GM18498 (cell line): ENCODE data around the gene DCTN3.
A peak's percentile ranks its signal among the peaks of the same experiment; 100 is the strongest.

Experiments used
- ATAC-seq: cut with Tn5 transposase; IDR thresholded peaks from one replicate; pipeline ENCODE4 v1.9.1; 2021; ENCODE audit warnings: mild to moderate bottlenecking, moderate library complexity; ENCODE audit not compliant: unreplicated experiment

DCTN3 gene

DNA sequence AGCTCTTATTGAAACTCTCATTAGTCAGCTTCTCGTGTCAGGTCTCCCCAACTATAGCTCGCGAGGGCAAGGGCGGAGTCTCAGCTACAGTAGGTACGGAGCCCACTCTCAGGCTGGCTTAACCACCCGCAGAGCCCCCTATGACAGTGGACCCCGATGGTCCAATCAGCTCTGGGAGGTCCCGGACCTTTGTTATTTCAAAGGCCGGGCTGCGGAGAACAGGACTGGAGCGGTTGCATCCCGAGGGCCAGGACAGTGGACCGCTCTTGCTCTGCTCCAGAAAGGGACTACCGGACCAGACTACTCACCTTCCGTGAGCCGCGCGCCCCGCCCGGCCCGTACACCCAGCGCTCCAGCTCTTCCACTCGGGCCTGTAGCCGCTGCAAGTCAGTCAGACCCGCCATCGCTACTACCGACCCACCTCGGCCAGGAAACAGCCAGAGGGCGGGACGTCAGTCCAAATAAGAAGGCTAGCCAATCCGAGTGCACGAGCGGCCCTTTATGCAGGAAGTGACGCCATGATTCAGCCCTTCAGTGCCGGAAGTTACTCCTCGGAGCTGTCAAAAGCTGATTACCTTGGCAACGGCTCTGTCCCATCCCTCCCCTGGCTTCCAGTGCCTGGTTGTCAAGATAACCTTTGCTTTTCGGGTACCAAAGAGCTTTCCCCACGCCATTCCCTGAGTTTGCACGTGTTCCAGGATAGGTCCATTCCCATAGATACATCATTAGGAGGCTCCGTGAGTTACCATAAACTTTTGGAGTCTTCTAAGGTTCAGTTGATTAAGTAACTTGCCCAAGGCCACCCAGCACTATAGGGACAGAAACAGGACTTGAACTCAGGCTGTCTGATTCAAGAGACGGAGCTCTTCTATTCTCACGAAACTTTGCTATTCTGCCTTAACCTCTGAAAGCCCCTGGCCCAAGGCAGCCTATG, at the start of gene DCTN3:
DCTN3 (minus strand) TSS at position 435 of the 934 bp plus-strand sequence; CDS start at position 404, 31 bp downstream.
- ATAC-seq = peak; percentile 98

DNA sequence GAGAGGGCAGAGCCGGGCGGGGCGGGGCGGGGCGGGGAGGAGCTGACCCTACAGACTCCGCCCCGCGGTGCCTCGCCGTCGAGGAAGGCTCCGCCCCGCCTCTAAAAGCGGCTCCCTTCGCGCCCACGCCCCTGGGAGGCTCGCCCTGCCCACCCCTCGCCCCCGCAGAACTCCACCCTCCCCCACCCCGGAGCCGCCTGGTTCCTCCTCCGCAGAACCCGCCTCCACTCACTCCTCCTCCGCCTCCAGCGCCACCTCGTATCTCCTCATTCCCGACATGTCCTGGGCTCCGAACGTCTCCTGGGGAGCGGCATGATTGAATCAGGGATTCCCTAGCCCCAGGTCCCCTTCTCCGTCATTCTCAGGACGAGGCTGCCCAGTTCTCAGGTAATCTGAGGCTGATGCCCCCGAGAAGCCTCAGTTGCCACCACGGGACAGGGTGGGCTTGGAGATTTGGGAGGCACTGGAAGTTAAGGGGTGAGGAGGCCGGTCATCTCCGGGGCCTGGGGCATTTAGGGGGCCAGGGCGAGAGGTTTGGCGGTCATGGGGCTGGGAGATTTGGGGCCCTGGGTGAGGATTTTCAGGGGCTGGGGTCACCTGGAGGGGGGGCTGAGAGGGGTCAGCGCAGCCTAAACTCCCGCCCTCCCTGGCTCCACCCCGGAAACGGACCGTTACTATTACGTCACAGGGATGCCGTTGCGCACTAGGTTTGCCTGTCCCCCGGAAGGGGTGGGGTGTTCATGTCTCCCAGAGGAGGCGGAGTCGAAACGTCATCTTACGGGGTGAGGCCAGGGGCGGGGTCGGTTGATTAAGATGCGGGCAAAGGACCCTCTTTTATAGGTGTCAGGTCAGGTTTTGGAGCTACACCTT, 45.3 kb upstream of the DCTN3 start:
- ATAC-seq = peak; percentile 74

DNA sequence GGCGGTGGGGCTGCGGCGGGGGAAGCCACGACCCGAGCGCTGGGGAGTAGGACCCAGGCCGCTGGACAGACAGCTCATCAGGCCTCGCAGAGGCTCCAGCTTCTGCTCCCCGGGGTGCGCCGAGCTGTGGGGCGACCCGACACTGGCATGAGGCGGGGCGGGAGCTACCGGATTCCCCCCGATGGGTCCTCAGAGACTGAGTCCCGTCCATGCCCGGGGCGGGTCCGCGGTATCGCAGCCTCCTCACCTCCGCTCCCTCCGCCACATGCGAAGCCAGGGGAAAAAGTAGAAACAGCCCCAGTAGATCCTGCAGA, 44.7 kb upstream of the DCTN3 start:
- ATAC-seq = peak; percentile 25

DNA sequence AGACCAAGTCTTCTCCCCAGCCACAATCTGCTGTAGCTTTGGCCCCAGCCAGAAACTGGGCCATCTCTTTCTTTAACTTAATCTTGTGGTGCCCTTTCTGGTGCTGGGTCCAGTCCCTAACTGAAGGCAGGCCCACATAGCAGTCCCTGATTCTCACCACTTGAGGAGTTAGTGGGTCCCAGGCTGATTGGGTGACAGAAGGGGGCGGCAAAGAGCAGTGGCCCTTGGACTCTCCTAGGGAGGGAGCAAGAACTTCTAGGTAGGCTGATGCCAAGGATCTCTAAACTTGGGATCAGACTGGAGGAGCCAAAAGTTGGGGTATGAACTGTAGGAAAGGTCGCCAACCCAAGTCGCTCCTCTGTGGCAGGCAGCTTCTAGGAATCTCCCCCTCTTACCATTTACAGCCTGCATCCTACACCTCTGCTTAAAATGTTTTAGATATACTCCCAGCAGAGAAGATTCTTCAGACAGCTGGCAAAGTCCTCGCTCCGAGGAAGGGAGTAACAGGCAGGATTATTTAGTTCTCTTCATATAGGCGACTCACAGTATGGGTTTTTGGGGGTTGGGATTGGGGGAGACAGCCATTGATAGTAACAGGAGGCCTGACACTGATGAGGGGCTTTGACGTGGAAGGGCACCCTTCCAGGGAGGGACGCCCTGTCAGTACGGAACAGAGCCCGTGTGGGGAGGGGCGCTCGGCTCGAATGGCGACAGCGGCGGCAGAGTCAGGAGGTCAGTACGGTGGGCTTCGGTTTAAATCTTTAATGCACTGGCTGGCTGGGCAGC, 44.2 kb upstream of the DCTN3 start:
- ATAC-seq = peak; percentile 59

DNA sequence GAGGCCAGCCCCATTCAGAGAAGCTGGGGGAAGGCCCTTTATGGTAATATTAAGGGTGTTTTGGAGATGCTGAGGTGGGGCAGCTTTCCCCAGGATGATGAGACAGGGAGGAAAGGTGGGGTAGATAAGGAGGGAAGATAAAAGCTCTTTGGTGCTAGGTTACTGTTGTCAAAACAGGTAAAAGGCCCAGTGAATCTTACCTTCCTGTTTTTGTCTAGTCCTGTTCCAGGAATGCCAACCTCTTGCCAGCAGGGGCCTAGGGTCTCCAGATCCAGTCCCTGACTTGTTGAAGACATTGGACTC, 43.0 kb upstream of the DCTN3 start:
- ATAC-seq = no peak

DNA sequence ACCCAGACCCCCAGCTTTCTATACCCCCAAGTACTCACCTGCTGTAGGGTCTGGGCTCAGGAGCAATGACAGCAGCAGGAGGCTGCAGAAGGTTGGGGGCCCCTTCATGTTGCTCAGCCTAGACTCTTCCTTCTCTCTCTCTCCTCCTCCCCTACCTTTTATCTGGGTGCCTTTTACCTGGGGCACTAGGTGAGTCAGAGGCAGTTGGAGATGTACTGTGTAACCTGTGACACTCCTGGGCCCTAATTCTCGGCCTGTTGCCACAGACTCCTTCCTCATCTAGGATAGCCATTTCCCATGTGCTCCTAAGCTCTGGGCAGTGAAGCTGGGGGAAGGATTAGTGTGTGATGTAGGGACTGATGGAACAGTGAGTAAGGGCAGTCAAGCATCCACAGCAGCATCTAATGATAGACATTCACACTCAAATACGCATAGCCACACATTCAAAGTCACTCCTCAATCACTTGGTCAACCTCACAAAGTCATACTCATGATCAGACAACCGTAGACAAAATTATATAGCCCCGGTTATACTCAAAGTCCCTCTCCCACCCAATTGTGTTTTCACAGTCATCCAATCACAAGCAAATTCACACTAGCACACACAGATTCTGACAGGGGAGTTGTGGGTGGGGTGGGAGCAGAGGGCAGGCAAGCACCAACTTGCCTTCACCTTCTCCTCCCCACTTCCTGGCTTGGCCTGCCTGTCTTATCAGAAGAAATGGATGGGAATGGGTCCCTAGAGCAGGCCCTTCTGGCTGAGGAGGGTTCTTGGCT, 42.4 kb upstream of the DCTN3 start, which contains the start of gene CCL27:
CCL27 (minus strand) TSS at position 132 of the 777 bp plus-strand sequence; CDS start at position 108, 24 bp downstream.
- ATAC-seq = no peak

DNA sequence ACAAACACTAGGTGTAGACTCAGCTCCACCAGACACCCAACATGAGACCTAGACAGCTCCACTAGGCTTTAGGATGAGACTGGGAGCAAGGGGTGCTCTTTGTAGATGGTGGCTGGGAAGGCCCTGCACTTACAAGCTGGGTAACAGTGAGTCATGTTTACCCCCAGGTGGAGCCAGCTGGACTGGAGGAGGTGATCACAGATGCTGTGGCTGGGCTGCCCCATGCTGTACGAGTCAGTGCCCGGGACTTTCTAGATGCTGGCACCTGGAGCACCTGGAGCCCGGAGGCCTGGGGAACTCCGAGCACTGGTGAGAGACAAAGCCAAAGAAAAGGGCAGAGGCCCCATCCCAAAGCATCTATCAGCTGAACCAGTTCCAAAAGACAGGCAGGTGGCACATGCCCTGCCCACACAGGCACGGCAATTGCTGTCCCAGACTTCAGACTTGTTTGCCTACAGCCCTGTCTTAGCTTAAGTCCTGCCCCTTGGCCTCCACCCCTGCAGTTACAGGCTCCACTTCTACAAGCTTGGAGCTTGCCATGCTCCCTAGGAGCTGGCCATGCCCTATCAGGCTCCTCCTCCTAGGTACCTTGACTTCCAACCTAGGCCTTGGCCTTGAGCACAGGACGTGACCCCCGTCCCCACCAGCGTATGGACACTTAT, 39.4 kb upstream of the DCTN3 start:
- ATAC-seq = no peak

DNA sequence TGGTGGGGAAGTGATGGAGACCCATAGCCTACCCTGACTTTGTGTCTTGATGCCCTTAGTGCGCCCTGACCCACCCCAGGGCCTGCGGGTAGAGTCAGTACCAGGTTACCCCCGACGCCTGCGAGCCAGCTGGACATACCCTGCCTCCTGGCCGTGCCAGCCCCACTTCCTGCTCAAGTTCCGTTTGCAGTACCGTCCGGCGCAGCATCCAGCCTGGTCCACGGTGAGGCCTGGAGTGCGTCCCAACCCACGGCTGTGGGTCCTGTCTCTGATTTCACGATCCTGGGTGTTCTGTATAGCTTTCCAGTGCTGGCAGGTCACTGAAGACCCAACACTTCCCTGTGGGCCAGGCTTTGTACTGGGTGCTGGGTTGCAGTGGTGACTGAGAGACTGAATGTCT, 38.2 kb upstream of the DCTN3 start:
- ATAC-seq = no peak

DNA sequence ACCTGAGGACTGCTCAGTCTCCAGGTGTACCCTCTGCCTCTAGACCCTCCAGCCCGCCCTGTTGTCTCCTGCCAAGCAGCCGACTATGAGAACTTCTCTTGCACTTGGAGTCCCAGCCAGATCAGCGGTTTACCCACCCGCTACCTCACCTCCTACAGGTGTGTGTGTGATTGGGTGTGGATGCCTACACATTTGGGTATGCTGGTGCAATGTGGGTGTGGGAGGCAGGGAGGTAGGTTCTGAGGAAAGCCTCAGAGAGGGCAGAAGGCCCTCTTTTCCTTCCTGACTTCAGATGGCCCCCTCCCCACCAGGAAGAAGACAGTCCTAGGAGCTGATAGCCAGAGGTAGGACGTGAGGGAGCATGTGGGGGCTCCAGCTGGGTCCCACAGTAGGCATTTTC, 36.7 kb upstream of the DCTN3 start:
- no peak for ATAC-seq

DNA sequence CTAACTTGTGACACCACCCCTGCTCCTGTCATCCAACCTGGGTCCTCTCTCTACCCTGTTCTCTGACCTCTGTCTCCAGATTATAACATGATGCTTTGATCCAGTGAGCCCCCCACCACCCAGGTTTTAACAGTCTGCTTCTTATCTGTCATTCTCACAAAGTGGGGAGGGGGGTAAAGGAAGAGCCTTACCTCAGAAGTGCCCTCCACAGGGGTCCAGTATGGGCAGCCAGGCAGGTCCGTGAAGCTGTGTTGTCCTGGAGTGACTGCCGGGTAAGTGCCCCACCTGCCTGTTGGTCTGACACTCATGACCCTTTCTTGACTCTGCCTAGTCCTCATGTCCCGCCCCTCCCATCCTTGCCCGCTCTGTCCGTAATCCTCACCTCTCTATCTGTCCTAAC, 35.1 kb upstream of the DCTN3 start:
- no peak for ATAC-seq

DNA sequence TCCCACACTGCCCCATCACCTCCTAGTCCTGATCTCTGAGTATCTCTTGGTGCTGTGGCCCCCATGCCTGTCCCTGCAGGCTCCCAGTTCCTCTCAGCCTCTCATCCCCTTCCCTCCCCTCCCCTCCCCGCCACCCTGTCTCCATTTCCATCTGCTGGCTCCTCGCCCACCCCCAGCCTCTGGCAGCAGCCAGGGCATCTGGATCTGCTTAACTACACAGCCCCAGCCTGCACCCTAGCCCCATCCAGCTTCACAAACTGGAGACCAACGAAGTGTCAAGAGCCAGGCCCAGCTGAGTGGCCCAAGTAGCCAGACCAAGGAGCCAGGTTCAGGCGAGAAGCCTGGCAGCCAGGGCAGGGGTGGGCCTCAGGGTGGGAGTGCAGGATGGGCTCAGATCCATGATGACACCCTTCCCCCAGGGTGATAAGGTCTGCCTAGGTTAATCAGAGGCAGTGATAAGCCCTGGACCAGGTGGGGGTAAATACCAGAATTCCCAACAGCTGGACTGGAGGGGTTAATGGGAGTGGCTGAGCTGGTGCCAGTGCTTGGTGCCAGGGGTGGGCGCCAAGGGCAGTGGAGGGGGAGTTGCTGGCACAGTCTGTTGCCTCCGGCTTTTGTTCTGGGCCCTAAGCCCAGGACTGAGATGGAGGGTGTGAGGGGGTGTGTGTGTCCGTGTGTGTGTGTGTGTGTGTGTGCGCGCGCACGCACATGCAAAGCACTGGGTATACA, 34.2 kb upstream of the DCTN3 start:
- ATAC-seq = no peak

DNA sequence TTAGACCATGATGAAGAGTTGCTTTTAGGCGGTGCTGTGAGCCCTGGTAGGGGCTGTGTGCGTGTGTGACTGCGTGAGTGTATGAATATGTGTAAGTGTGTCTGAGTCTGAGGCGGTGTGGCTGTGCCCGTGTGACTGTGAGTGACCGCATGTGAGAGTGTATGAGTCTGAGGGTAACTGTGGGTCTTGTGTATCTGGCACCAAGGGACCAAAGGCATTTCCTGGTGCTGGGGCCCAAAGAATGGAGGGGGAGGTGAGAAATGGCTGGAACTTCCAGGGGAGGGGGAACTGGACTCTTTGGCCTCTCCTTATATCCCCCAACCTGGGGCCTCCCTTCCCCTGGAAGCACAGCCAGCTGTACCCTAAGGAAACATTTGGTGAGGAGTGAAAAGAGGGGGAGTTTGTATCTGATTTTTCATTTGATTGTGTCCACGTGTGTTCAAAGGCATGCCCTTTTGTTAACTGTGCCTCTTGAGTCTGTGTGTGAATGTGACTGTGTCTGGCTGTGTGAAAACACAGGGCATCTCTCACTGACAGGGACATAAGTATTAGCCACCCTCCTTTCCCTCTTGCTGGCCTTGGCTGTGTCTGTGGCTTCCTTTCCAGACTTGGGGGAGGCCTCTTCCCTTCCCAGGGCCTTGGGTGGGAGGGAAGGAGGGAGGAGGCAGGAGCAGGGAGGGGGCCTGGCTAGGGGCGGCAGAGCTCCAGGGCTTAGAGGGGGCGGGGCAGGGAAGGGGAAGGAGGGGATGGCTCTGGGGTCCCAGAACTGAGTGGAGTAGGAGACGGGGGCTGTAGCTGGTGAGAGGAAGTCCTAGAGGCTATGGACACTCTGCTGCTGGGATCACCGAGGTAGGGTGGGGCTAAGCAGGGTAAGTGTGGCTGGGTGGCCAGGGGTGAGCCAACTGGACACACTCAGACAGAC, 33.1 kb upstream of the DCTN3 start:
- ATAC-seq = no peak

DNA sequence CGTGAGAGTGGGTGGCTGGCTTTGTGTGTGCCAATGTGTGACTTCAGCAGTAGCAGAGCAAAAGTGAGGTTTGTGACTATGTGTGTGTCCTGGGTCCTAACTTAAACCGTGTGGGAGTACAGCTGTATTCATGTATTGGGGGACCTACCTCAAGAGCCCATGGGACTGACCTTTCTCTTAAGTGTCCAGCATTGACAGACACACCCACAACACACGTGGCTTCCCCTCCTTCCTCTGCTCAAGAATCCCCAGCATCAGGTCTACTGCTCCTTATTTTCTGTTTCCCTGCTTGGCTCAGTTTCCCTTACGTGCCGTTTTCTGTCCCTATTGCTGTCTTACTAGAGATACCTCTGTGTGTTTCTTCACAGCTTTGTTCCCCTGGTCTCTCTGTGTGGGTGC, 32.3 kb upstream of the DCTN3 start:
- no peak for ATAC-seq

DNA sequence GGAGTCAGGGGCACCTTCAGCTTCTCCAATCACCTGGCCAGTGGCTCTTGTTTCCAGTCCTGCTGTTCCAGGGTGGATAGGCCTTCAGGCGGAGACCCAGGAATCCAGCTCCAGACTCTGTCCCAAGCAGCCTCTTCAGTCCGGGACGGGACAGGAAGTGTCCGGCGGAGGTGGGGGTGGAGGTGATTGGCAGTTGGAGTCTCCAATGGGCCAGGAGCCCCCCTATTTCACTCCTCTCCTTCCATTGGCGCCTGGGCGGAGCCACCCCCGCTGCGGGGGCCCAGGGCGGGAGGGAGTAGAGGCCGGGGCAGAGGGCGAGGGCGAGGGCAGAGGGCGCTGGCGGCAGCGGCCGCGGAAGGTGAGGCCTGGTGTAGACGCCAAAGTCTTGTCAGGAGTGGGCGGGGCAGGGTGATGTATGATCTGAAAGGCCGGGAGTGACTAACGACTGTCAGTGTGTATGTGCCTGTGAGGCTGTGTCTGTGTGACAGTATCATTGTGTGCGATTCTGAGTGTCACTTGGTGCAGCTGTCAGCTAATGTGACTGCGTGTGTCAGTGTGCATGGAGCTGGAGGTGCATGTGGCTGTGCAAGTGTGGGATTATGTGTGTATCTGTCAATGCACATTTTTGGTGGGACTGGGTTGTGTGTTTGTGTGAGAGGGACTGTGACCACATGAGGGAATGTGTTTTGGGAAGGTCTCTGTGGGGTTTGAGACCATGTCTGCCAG, 31.7 kb upstream of the DCTN3 start, which contains the start of gene IL11RA:
IL11RA (plus strand) TSS at position 310 of the 726 bp plus-strand sequence. CDS start 3,033 bp downstream, outside the sequence.
- no peak for ATAC-seq

DNA sequence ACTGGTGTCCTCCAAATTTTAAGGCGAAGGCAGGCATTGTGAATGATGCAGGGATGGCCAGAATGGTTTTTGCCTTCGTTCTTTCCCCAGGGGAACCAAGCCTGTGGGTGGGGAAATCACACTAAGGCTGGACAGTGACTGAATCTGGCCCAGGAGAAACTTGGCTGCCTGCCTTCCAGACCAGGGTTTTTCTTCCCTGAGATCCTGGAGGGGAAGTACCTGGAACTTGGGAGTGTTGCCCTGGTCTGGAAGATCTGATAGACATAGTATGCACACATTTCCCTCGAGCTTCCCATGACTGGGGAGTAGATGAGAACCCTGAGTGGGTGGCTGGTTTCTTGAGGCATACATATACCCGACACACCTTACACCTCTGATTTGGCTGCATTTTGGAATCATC, 31.0 kb upstream of the DCTN3 start:
- no peak for ATAC-seq

DNA sequence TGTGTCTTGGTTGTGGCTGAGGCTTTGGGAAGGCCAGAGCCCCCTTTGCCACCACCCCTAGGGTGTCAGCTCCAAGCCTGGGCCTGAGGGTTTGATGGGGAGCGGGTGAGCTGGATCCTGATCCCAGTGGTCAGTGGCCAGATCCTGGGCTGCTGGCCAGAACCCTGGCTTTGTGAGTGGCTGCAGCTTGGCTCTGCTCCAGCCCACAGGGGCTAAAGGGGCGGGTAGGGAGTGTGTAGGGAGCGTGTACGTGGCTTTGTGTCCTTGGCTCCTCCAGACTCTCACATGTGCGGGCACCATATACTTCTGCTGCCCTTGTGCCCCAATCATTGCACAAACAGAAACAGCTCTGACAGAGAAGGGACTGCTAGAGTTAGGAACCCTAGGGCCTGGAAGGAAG, 30.5 kb upstream of the DCTN3 start:
- ATAC-seq = no peak

DNA sequence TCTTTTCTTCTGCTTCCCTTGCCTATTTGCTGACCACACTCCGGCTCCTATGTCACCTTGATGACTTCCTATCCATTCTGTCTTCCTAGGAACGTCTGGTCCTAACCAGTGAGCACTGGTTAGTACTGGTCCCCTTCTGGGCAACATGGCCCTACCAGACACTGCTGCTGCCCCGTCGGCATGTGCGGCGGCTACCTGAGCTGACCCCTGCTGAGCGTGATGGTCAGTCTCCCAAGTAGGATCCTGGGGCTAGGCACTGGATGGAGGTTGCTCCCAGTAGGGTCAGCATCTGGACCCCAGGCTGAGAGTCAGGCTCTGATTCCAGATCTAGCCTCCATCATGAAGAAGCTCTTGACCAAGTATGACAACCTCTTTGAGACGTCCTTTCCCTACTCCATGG, 28.4 kb upstream of the DCTN3 start:
- ATAC-seq = no peak
